ENCODE data around the gene EXOC4.
A peak's percentile ranks its signal among the peaks of the same experiment; 100 is the strongest.

Gene EXOC4

DNA sequence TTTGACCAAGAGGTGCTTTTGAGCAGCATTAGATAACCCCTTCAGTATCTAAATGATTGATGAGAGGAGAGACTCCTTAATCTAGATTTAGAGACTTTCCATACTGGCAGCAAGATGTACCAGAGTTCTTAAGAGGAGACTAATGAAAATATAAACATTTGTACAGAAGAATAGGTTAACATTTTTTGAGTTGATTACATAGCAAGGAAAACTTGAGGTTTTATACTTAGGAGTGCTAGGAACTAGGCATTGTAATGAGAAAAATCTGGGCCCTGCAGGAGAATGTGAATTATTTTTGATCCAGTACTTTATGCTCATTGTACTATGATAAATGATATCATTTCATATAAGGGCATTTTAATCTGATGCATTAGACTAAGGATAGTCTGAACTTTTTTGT lies 261.7 kb downstream of the EXOC4 start:
- Mint-ChIP-seq H3K9me3 (peaks cover 3% of the 10 kb centered on the region), H3K4me3 (no peak overlapping the region), H3K4me1 (no peaks in the 10 kb centered on the region), H3K27ac (no peak overlapping the region), H3K36me3 (no peaks in the 10 kb centered on the region)
- DNase-seq (ENCODE audit: low spot score in 2 of 2) (no peak), ATAC-seq (no peak)

DNA sequence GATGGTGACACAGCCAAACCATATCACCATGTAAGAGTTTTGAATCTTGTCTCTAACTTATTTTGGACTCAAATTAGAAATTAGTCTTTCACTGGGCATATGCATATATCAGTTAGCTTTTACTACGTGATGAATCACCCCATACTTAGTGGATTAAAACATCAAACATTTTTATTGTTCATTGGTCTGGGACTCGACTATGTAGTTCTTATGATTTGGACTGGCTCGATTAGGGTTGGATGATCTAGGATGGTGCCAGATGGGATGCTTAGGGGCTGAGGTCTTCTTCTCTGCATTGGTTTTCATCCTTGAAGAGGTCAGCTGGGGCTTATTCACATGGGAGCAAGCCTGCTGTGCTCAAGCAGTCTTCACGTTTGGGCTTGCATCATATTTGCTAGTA lies 264.9 kb downstream of the EXOC4 start:
- DNase-seq (ENCODE audit: low spot score in 2 of 2) (no peak), ATAC-seq (no peak)
- Mint-ChIP-seq H3K9me3 (peaks cover 3% of the 10 kb centered on the region), H3K4me3 (no peak overlapping the region), H3K4me1 (no peaks in the 10 kb centered on the region), H3K36me3 (no peaks in the 10 kb centered on the region), H3K27ac (no peak overlapping the region)

DNA sequence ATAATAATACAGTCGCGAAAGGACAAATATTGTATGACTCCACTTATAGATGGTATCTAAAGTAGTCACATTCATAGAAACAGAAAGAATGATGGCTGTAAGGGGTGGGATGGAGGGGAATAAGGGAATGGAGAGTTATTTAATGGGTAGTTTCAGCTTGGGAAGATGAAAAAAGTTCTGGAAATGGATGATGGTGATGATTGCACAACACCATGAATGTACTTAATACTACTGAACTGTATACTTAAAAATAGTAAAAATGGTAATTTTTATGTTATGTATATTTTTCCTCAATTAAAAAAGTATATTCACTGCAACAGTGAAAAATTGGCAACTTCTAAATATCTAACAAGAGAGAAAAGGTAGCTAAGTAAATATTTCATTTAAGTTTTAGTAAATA lies 265.8 kb downstream of the EXOC4 start:
- Mint-ChIP-seq H3K36me3 (no peaks in the 10 kb centered on the region), H3K4me3 (no peak overlapping the region), H3K9me3 (peaks cover 3% of the 10 kb centered on the region), H3K4me1 (no peaks in the 10 kb centered on the region), H3K27ac (no peak overlapping the region)
- ATAC-seq = no peak
- no peak for DNase-seq (ENCODE audit: low spot score in 2 of 2)

DNA sequence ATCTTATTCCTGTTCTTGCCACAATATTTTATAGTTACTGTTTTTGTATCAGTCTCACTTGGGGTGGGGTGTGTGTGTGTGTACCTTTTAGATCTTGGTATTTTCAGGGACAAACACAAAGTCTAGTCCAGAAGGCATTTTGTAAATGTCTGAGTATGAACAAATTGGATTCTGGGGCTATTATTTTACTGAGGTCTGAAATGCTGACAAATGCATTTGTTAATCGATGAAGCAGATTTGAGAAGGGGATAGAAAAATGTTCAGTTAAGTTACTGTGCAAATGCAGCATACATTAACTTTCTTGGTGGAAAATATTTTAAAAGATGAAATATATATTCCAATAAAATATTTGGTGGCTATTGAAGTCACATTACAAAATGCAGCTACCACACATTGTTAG lies 267.4 kb downstream of the EXOC4 start:
- Mint-ChIP-seq H3K4me1 (no peaks in the 10 kb centered on the region), H3K9me3 (peaks cover 3% of the 10 kb centered on the region), H3K27ac (no peak overlapping the region), H3K4me3 (no peak overlapping the region), H3K36me3 (no peaks in the 10 kb centered on the region)
- ATAC-seq (no peak), DNase-seq (ENCODE audit: low spot score in 2 of 2) (no peak)

DNA sequence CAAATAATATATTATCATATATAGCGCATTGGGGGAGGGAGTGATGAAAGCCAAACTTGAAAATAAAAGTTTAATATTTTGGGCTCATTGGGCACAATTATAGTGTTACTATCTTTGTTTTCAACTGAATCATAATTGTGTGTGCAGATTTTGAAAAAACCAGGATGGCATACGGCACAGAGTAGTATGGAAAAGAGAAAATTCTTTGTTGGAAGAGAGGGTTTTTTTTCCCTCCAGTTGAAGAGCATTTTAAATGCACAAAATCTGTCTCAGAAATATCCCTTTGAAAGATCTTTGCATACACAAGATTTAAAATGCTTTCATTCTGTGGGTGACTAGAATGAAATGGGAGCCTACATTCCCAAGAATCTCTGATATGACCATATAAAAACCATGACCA lies 269.6 kb downstream of the EXOC4 start:
- Mint-ChIP-seq H3K4me1 (no peaks in the 10 kb centered on the region), H3K4me3 (no peak overlapping the region), H3K27ac (no peak overlapping the region), H3K36me3 (no peaks in the 10 kb centered on the region), H3K9me3 (no peaks in the 10 kb centered on the region)
- DNase-seq (ENCODE audit: low spot score in 2 of 2) (no peak), ATAC-seq (no peak)

DNA sequence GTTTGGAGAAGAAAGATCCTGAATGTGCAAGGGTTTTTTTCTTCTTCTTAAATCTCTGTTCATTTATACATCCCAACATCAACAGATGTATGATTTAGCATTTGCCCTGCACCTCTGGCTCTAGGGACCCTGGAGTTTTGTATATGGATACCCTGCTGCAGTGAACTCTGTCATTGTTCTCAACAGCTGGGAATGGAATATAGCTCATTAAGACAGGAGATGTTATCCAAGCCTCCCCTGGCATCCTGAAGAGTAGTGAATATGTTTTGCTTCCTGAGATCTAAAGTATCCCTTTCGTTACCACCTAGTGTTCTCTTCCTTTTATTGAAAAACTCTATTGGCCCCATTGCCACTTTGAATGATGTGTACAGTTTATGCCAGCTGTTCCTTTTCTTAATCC lies 275.9 kb downstream of the EXOC4 start:
- Mint-ChIP-seq H3K4me3 (no peak overlapping the region), H3K27ac (no peak overlapping the region), H3K36me3 (no peaks in the 10 kb centered on the region), H3K4me1 (no peaks in the 10 kb centered on the region), H3K9me3 (no peaks in the 10 kb centered on the region)
- no peak for DNase-seq (ENCODE audit: low spot score in 2 of 2)
- ATAC-seq = no peak

DNA sequence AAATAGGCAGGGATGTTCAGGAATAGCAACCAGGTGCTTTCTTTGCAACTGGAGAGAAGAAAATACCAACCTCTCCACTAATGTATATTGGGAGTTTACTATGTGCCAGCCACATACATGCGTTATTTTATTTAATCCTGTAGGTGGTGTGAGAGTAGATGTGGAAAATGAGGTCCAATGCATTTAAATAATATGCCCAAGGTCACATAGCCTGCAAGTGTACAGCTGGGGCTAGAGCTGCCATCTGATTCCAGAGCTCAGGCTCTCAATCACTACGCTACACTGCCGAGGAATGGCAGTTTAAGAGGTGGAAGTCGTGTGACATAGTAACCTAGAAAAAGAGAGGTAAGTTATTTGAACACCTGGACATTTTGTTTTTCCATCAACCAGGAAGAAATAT lies 277.0 kb downstream of the EXOC4 start:
- H3K4me3 Mint-ChIP-seq = no peak overlapping the region
- no peak for DNase-seq (ENCODE audit: low spot score in 2 of 2)
- H3K27ac Mint-ChIP-seq = no peak overlapping the region
- H3K9me3 Mint-ChIP-seq = no peaks in the 10 kb centered on the region
- ATAC-seq = no peak
- H3K4me1 Mint-ChIP-seq = no peaks in the 10 kb centered on the region
- no peaks in the 10 kb centered on the region for H3K36me3 Mint-ChIP-seq

DNA sequence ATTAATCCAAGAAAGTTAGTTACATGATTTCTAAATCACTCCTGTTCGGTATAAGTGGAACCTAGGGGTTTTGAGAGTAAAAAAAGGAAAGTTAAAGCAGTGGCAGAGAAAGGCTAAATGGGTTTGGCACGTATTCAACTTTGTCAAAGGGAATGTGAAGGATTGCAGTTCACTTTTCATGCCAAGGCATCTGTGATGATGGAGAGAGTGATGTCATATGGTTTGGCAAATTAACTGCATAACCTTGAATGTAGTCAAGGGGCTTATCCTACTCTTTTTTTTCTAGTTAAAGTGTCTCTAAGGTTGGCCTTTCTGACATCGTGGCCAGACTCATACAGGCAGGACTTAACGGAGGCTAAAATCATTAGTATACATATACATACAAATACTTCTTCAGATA lies 277.8 kb downstream of the EXOC4 start:
- H3K4me1 Mint-ChIP-seq = no peaks in the 10 kb centered on the region
- H3K4me3 Mint-ChIP-seq = no peak overlapping the region
- no peak overlapping the region for H3K27ac Mint-ChIP-seq
- ATAC-seq (no peak), DNase-seq (ENCODE audit: low spot score in 2 of 2) (no peak)
- no peaks in the 10 kb centered on the region for H3K36me3 Mint-ChIP-seq
- H3K9me3 Mint-ChIP-seq = no peaks in the 10 kb centered on the region

DNA sequence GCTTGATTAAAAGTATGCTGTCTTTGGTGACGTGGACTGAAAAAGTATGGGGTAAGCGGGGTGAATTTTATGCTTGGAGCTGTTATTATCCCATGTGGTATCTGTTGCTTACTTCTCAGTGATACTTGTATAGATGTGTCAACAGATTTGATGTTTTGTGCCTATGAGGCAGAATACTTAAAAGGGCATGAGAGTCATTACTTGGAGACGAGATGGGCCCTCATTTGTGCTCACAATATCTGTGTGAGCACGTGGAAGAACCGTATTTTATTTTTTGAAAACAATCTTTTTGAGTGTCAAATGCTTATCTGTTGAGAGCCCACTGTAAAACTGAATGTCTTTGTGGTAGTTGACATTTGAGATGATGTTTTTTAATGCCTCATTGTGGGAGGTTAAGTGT lies 281.9 kb downstream of the EXOC4 start:
- Mint-ChIP-seq H3K4me3 (no peak overlapping the region), H3K9me3 (no peaks in the 10 kb centered on the region), H3K36me3 (no peaks in the 10 kb centered on the region), H3K4me1 (peaks cover 18% of the 10 kb centered on the region), H3K27ac (no peak overlapping the region)
- DNase-seq (ENCODE audit: low spot score in 2 of 2) (no peak), ATAC-seq (no peak)

DNA sequence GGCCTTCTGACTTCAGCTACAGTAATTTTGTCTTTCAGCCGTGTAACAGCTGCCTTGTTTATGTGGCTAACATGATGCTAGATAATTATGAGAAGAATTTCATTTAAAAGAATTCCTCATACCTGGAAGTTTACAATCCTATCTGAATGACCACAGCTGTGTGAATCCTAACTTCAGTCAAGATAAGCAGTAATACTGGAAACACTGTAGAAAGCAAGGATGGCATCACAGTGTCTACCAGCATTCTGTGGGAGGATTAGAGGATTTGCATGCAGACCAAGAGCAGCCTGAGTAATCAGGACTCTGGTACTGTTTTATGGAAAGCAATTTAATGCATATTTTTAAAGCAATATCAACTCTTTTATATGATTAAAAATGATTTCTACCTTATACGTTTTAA lies 282.4 kb downstream of the EXOC4 start:
- ATAC-seq = no peak
- no peaks in the 10 kb centered on the region for H3K36me3 Mint-ChIP-seq
- no peaks in the 10 kb centered on the region for H3K9me3 Mint-ChIP-seq
- peaks cover 18% of the 10 kb centered on the region for H3K4me1 Mint-ChIP-seq
- H3K27ac Mint-ChIP-seq = no peak overlapping the region
- DNase-seq (ENCODE audit: low spot score in 2 of 2) = no peak
- no peak overlapping the region for H3K4me3 Mint-ChIP-seq

DNA sequence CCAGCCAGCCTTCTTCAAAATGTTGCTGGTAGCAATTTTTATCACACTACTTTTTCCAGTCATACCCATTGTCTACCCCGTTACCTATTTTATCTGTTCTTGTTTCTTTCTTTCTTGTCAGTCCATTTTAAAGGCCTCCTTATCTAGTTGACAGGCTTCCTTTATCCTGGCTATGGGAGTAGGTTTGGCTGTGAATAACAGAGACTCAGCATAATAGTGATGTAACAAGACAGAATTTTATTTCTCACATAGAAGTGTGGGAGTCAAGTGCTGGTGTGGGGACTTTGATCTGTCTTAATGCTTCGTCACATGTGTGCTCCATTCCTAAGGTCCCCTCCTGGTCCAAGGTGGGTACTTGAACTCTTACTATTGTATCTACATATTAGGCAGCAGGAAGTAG lies 283.6 kb downstream of the EXOC4 start:
- Mint-ChIP-seq H3K4me3 (no peak overlapping the region), H3K36me3 (no peaks in the 10 kb centered on the region), H3K4me1 (peaks cover 18% of the 10 kb centered on the region), H3K27ac (no peak overlapping the region), H3K9me3 (no peaks in the 10 kb centered on the region)
- DNase-seq (ENCODE audit: low spot score in 2 of 2) (no peak), ATAC-seq (no peak)

DNA sequence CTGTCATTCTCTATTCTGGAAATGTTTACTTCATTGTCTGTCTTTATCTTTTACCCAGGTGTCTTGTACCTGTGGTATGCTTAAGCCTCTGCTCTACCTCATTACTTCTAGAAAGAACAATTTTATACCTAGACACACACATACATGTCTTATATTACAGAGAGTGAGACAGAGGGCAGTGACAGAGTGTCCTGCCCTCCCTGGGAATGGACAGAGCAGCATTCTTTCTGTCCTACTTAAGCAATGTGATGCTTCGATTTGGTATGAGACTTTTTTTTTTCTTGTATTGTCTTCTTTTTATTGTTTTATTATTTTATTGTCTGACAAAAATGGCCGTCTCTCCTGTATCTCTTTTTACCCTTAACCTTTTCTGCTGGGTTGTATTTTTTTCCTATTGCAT lies 286.1 kb downstream of the EXOC4 start:
- Mint-ChIP-seq H3K36me3 (no peaks in the 10 kb centered on the region), H3K4me3 (no peak overlapping the region), H3K9me3 (no peaks in the 10 kb centered on the region), H3K4me1 (peaks cover 24% of the 10 kb centered on the region), H3K27ac (no peak overlapping the region)
- no peak for DNase-seq (ENCODE audit: low spot score in 2 of 2)
- no peak for ATAC-seq

DNA sequence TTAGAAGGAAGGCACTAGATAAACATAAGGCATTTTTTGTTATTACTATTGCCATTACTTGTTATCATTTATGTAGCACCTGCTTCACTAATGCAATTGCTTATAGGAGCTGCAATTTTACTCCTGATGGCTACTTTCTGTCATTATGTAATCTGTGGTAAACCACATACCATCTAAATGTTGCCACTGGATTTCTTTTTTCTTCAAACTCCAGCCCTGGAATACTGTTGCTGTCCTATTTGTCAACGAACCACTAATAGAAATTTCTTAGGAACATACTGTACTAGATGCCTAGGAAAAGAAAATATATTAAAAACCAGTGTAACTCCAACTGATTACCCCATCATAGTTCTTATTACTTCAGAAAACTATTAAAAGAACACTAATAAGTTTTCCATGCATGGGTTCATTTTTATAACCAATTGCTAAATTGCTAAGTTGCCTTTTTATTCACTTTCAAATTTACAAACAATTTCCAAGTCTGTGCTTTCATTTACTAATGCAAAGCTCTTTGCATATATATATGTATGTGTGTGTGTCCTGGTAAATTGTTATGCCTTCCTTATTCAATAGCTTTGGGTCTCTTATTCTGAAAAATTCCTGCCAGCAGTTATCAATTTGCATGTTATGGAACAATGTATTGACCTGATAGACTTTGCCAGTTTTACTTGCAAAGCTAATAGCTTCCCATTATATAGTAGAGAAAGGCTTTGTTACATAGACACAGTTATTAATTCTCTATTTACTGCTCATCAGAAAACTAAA lies 287.4 kb downstream of the EXOC4 start:
- Mint-ChIP-seq H3K4me1 (peaks cover 24% of the 10 kb centered on the region), H3K9me3 (no peaks in the 10 kb centered on the region), H3K27ac (no peak overlapping the region), H3K36me3 (no peaks in the 10 kb centered on the region), H3K4me3 (no peak overlapping the region)
- DNase-seq (ENCODE audit: low spot score in 2 of 2) = no peak
- ATAC-seq = no peak

DNA sequence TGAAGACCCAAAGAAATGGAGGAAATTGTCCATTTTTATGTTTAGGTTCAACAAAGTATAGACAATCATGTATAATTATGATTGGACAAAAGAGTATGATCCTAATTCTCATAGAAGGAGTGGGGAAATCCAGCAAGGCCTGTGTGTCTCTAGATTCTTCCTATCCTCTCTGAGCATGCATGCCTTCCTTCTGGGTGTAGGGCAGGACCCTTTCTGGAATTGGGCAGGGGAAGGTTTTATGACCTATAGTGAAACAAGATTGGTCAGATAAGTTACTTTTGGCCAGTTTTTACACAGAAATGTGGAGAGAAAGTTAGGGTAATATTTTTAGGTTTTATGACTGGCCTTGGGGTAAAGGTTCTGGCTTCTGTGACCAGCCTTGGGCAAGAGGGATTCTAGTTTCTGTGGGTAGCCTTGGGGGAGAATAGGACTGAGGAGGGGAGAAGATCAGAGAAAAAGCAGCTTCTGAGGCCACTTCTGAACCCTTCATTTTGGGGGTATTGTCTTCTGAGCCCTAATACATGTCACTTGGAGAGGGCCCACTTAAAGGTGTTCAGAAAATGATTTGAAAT lies 289.4 kb downstream of the EXOC4 start:
- Mint-ChIP-seq H3K9me3 (no peaks in the 10 kb centered on the region), H3K36me3 (no peaks in the 10 kb centered on the region), H3K4me1 (peaks cover 16% of the 10 kb centered on the region), H3K27ac (no peak overlapping the region), H3K4me3 (no peak overlapping the region)
- ATAC-seq (peak; percentile 44), DNase-seq (ENCODE audit: low spot score in 2 of 2) (no peak)

DNA sequence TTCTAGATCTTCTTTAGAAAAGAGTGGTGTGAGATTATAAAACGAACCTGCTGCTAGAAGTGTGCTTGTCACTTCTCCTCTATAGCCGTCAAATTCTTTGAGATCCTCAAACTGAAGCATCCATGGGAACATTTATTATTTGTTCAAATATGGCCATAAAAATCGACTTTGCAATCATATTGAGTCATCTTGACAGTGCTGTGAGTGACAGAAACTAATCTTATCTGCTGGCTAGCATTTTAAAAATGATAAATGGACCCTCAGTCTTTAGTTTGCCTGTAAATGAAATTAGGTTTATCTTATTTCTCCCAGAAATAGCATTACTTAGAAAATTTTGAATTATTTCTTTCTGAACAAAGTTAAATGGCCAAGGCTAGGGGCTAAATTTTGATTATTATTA lies 290.8 kb downstream of the EXOC4 start:
- ATAC-seq = no peak

DNA sequence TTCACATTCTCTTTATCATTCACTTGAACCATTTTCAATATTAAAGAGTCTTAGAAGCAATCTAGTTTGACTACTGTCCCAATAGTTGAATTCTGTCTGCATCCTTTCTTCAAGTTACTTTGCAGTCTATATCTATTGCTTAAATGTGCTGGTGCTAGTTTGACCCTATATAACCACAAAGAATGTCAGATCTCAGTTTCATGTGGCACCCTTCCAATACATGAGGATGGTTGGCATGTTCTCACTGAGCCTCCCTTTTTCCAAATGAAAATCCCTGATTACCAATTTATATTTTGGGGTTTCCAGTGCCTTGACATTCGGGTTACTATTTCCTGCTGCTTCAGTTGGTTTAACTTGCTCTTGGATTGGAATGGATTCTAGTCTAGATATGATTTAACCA lies 292.7 kb downstream of the EXOC4 start:
- Mint-ChIP-seq H3K4me1 (peaks cover 6% of the 10 kb centered on the region), H3K9me3 (no peaks in the 10 kb centered on the region), H3K4me3 (no peak overlapping the region), H3K36me3 (no peaks in the 10 kb centered on the region), H3K27ac (no peak overlapping the region)
- ATAC-seq = no peak
- DNase-seq (ENCODE audit: low spot score in 2 of 2) = no peak

More for the DNA sequence above, 290.8 kb downstream of the EXOC4 start:
- H3K9me3 Mint-ChIP-seq = no peaks in the 10 kb centered on the region
- no peaks in the 10 kb centered on the region for H3K36me3 Mint-ChIP-seq
- no peak overlapping the region for H3K27ac Mint-ChIP-seq
- DNase-seq (ENCODE audit: low spot score in 2 of 2) = no peak
- H3K4me3 Mint-ChIP-seq = no peak overlapping the region
- peaks cover 12% of the 10 kb centered on the region for H3K4me1 Mint-ChIP-seq

All from stimulated activated effector memory CD8-positive, alpha-beta T cell treated with anti-CD3 and anti-CD28 coated beads, Interleukin-12 subunit alpha, Interleukin-12 subunit beta, amount 100 ng/mL, for 72 hours (primary cell).